H1 (cell line): ENCODE measurements around the gene USP7. TPM values are rescaled to one million over a fixed set of nuclear protein-coding genes. Genes with fewer than 3 reads are reported as not detected.

Experiments used
- CTCF ChIA-PET: fragments of 300-600 bp; sonication (Branson Sonifier 250); formaldehyde crosslinking; loops from one replicate; lab custom pipeline; 2021; ENCODE audit not compliant: partially characterized antibody; lab: Charles Lee
- POLR2A ChIA-PET: fragments of 300-600 bp; sonication (Branson Sonifier 250); formaldehyde crosslinking; loops from one replicate; lab custom pipeline; 2021; ENCODE audit warnings: inconsistent platforms; ENCODE audit not compliant: partially characterized antibody; lab: Charles Lee
- DNase-seq, 2 experiments: peaks; one replicate each; pipeline versions ENCODE4 v3.0.0 to v3.0.0-alpha.2; 2010 to 2022; ENCODE audit warnings: low spot score in 2 of 2, low read depth in 1 of 2, mixed read lengths in 1 of 2
- FAIRE-seq: peaks from 2 replicates; lab custom pipeline; 2011; peaks lifted over from hg19 to GRCh38; lab: Jason Lieb, UNC
- H2AFZ ChIP-seq: 2 replicates; pipeline ENCODE4 v1.8.1; 2012; ENCODE audit warnings: low read length, inconsistent platforms
- H2AK5ac ChIP-seq: 2 replicates; pipeline ENCODE4 v1.6.1; 2013; ENCODE audit warnings: low read depth, low read length
- H2BK120ac ChIP-seq: replicated peaks from 2 replicates; pipeline ENCODE3; 2013; ENCODE audit warnings: low read depth, low read length, inconsistent platforms
- H2BK12ac ChIP-seq: 2 replicates; pipeline ENCODE4 v1.6.1; 2013; ENCODE audit warnings: low read depth, low read length
- H2BK15ac ChIP-seq: 2 replicates; pipeline ENCODE4 v1.6.1; 2013; ENCODE audit warnings: low read length
- H2BK20ac ChIP-seq: 2 replicates; pipeline ENCODE4 v1.6.1; 2013; ENCODE audit warnings: low read length
- H2BK5ac ChIP-seq: 2 replicates; pipeline ENCODE4 v1.6.1; 2013; ENCODE audit warnings: low read depth, low read length
- H3K14ac ChIP-seq: 2 replicates; pipeline ENCODE4 v1.6.1; 2013; ENCODE audit warnings: inconsistent platforms; ENCODE audit not compliant: insufficient read length
- H3K18ac ChIP-seq: 2 replicates; pipeline ENCODE4 v1.6.1; 2013; ENCODE audit warnings: low read length; ENCODE audit errors: extremely low read depth
- H3K23ac ChIP-seq: 2 replicates; pipeline ENCODE4 v1.6.1; 2013; ENCODE audit warnings: inconsistent platforms; ENCODE audit not compliant: insufficient read length
- H3K23me2 ChIP-seq: 2 replicates; pipeline ENCODE4 v1.6.1; 2013; ENCODE audit warnings: low read depth, low read length
- H3K27ac ChIP-seq: 2 replicates; pipeline ENCODE4 v1.6.1; 2011; ENCODE audit warnings: low read depth, low read length, inconsistent platforms
- H3K27me3 ChIP-seq, 4 experiments: replicated peaks in 1 of 4; 1 replicate in 1 of 4; 2 replicates in 3 of 4; pipeline versions ENCODE4 v1.6.1 to v1.8.1; 2011 to 2013; ENCODE audit warnings: low read length in 3 of 4, mild to moderate bottlenecking in 3 of 4, inconsistent platforms in 2 of 4, mixed read lengths in 2 of 4, moderate library complexity in 1 of 4; ENCODE audit not compliant: control insufficient read depth in 3 of 4, insufficient read depth in 3 of 4; ENCODE audit errors: extremely low read depth in 1 of 4
- H3K36me3 ChIP-seq, 4 experiments: 2 replicates each; pipeline versions ENCODE4 v1.6.1 to v1.8.1; 2011 to 2013; ENCODE audit warnings: mild to moderate bottlenecking in 4 of 4, low read length in 3 of 4, moderate library complexity in 2 of 4, control low read depth in 1 of 4, inconsistent platforms in 1 of 4; ENCODE audit not compliant: insufficient read depth in 4 of 4, control insufficient read depth in 2 of 4
- H3K4ac ChIP-seq: replicated peaks from 2 replicates; pipeline ENCODE3; 2013; ENCODE audit warnings: low read length, low read depth, mixed read lengths, inconsistent platforms; ENCODE audit not compliant: insufficient read length
- H3K4me1 ChIP-seq, 4 experiments: replicated peaks in 1 of 4; 1 replicate in 1 of 4; 2 replicates in 3 of 4; pipeline versions ENCODE4 v1.6.1 to v1.8.1; 2011 to 2013; ENCODE audit warnings: low read length in 3 of 4, inconsistent platforms in 2 of 4, mixed read lengths in 1 of 4; ENCODE audit not compliant: insufficient read depth in 4 of 4, control insufficient read depth in 3 of 4
- H3K4me2 ChIP-seq, 2 experiments: 2 replicates each; pipeline versions ENCODE4 v1.6.1 to v1.8.1; 2011 to 2013; ENCODE audit warnings: low read depth in 2 of 2, low read length in 2 of 2, control low read depth in 1 of 2, inconsistent platforms in 1 of 2, mild to moderate bottlenecking in 1 of 2; ENCODE audit not compliant: insufficient read depth in 1 of 2
- H3K4me3 ChIP-seq, 4 experiments: fragments of 200-600, 300-600 bp in 1 of 4; sonication (generic), shearing (Covaris generic), sonication (Bioruptor Twin) in 1 of 4; 2 replicates each; pipeline versions ENCODE4 v1.5.1 to v1.8.1; 2011 to 2016; ENCODE audit warnings: low read length in 4 of 4, low read depth in 3 of 4, control low read depth in 2 of 4, inconsistent platforms in 2 of 4, mild to moderate bottlenecking in 2 of 4, mixed read lengths in 1 of 4, moderate library complexity in 1 of 4; ENCODE audit not compliant: insufficient read depth in 2 of 4; ENCODE audit errors: extremely low read depth in 1 of 4
- H3K56ac ChIP-seq: replicated peaks from 2 replicates; pipeline ENCODE3; 2013; ENCODE audit warnings: low read depth, mild to moderate bottlenecking, mixed read lengths, low read length, inconsistent platforms; ENCODE audit not compliant: insufficient read length
- H3K79me1 ChIP-seq: 2 replicates; pipeline ENCODE4 v1.6.1; 2013; ENCODE audit warnings: low read depth, low read length, control low read depth
- H3K79me2 ChIP-seq, 2 experiments: 2 replicates each; pipeline versions ENCODE4 v1.6.1 to v1.8.1; 2012 to 2013; ENCODE audit warnings: low read length in 2 of 2, mild to moderate bottlenecking in 2 of 2, inconsistent platforms in 1 of 2; ENCODE audit not compliant: insufficient read depth in 2 of 2, control insufficient read depth in 1 of 2
- H3K9ac ChIP-seq, 4 experiments: replicated peaks in 1 of 4; 1 replicate in 1 of 4; 2 replicates in 3 of 4; pipeline versions ENCODE4 v1.6.1 to v1.8.1; 2011 to 2013; ENCODE audit warnings: low read depth in 3 of 4, low read length in 3 of 4, control low read depth in 2 of 4, mild to moderate bottlenecking in 2 of 4, moderate library complexity in 2 of 4, inconsistent platforms in 1 of 4; ENCODE audit errors: extremely low read depth in 1 of 4
- H3K9me3 ChIP-seq, 2 experiments: 2 replicates each; pipeline versions ENCODE4 v1.6.1 to v1.8.1; 2012 to 2013; ENCODE audit warnings: mild to moderate bottlenecking in 2 of 2, moderate library complexity in 2 of 2, control low read depth in 1 of 2, inconsistent platforms in 1 of 2, low read depth in 1 of 2, low read length in 1 of 2, mixed read lengths in 1 of 2; ENCODE audit not compliant: insufficient read depth in 2 of 2
- H4K20me1 ChIP-seq, 2 experiments: replicated peaks in 1 of 2; 2 replicates each; pipeline versions ENCODE3 to v1.8.1; 2011 to 2013; ENCODE audit warnings: inconsistent platforms in 2 of 2, low read length in 2 of 2, mild to moderate bottlenecking in 1 of 2; ENCODE audit not compliant: insufficient read depth in 2 of 2, control insufficient read depth in 1 of 2
- H4K5ac ChIP-seq: 2 replicates; pipeline ENCODE4 v1.6.1; 2013; ENCODE audit warnings: low read length, low read depth, mixed read lengths, inconsistent platforms; ENCODE audit not compliant: insufficient read length
- H4K8ac ChIP-seq: 2 replicates; pipeline ENCODE4 v1.8.0; 2013; ENCODE audit warnings: mild to moderate bottlenecking, moderate library complexity, low read length, inconsistent platforms; ENCODE audit not compliant: insufficient read depth; ENCODE audit errors: extremely low read depth
- H4K91ac ChIP-seq: replicated peaks from 2 replicates; pipeline ENCODE3; 2013; ENCODE audit warnings: low read length, mixed read lengths, inconsistent platforms; ENCODE audit not compliant: insufficient read length
- CHD1 ChIP-seq: IDR thresholded peaks from 2 replicates; pipeline ENCODE4 v1.6.1; 2012; ENCODE audit warnings: low read depth, low read length, improper control_type of control experiment
- CTCF ChIP-seq, 3 experiments: IDR thresholded peaks; 1 replicate in 2 of 3; 2 replicates in 1 of 3; pipeline versions ENCODE4 v1.5.1 to v1.6.1; 2011; ENCODE audit warnings: low read length in 3 of 3, mild to moderate bottlenecking in 3 of 3, inconsistent platforms in 2 of 3, low read depth in 1 of 3, moderate library complexity in 1 of 3; ENCODE audit not compliant: insufficient read depth in 1 of 3; ENCODE audit errors: control extremely low read depth in 1 of 3
- EGR1 ChIP-seq: IDR thresholded peaks from 2 replicates; pipeline ENCODE4 v1.6.1; 2011; ENCODE audit warnings: low read depth, low read length, borderline replicate concordance
- SP4 ChIP-seq: IDR thresholded peaks from 2 replicates; pipeline ENCODE4 v1.6.1; 2012; ENCODE audit warnings: low read length, inconsistent platforms
- SRF ChIP-seq: IDR thresholded peaks from 2 replicates; pipeline ENCODE4 v1.6.1; 2011; ENCODE audit warnings: mild to moderate bottlenecking, low read depth, low read length, moderate library complexity
- WGBS, 2 experiments: shearing (Covaris generic) in 1 of 2; methylation state at CpG; one replicate each; pipeline versions ENCODE4 v1.1.6 to v1.1.7; 2013 to 2015; ENCODE audit warnings: low lambda C conversion rate in 2 of 2, mixed read lengths in 2 of 2, inconsistent platforms in 1 of 2, low coverage in 1 of 2, missing lambda C conversion rate in 1 of 2; ENCODE audit not compliant: insufficient replicate concordance in 2 of 2, insufficient coverage in 1 of 2, insufficient read length in 1 of 2; ENCODE audit errors: extremely low coverage in 1 of 2, missing lambda C conversion rate in 1 of 2; 5-methylcytosine and 5-hydroxymethylcytosine counted together
- polyA plus RNA-seq, 7 experiments: library from polyadenylated mRNA; depleted of rRNA in 3 of 7; stranded (reverse) in 5 of 7; unstranded in 2 of 7; fragments of >200 nt in 5 of 7; fragments of 200-250 nt in 2 of 7; gene quantifications; 1 replicate in 5 of 7; 2 replicates in 1 of 7; 4 replicates in 1 of 7; pipeline versions ENCODE4 v1.2.1 to v1.2.3, GENCODE V29; 2011 to 2013; ENCODE audit warnings: missing spikeins in 2 of 7, mixed read lengths in 2 of 7
- total RNA-seq: library from RNA; stranded (reverse); fragmentation: NEBNext Ultra II Directional; extraction: Animal tissue kit (Norgen Biotek cat#: 25700); gene quantifications from 2 replicates; pipeline ENCODE4 v1.2.1, GENCODE V29; 2021

The USP7 gene
- total and polyA plus RNA-seq, 2 of the 8 experiments (the other 6 are each of a cell fraction or from before 2014, with no cell fraction given): 21.3 to 211 TPM

GRCh38 chr16:8855972-8856371, 107.7 kb downstream of the USP7 start:
- CTCF ChIA-PET: interaction anchor here (0.9 to 8.8 kb wide), 6 partner anchors 12 to 191 kb away, joined by 3 to 90 read pairs (median 4); partner anchors contain the start of gene CARHSP1
- 80% methylated on average over 5 of the region's 5 CpGs; no CpG with 5 or more reads in 1 of the 2 experiments for WGBS, 2 experiments

More at GRCh38 chr16:8855972-8856371, 107.7 kb downstream of the USP7 start:
- no peak for TF ChIP-seq CTCF (IDR thresholded peaks at IDR 0.05; ENCODE audit: control extremely low read depth in 1 of 3, insufficient read depth in 1 of 3, low read depth in 1 of 3, low read length in 3 of 3)
- no peak for TF ChIP-seq CHD1
- TF ChIP-seq EGR1: no peak
- no peak for TF ChIP-seq SRF
- TF ChIP-seq SP4: no peak
- TF ChIP-seq, all 59 proteins: peak for 0
- POLR2A ChIA-PET: interaction anchor here (1.2 to 24.4 kb wide), 2 partner anchors 18 to 108 kb away, joined by 3 to 456 read pairs; partner anchors contain the start of genes CARHSP1, LITAFD and USP7
- Histone ChIP-seq H3K4me3 (no peak overlapping the region), H2BK12ac (no peak overlapping the region), H3K14ac (no peak overlapping the region), H3K56ac (no peak overlapping the region), H3K9ac (no peak overlapping the region), H3K18ac (no peak overlapping the region), H3K23ac (no peak overlapping the region), H3K79me1 (peaks cover 24% of the 10 kb centered on the region), H3K79me2 (peaks cover 6 to 33% of the 10 kb centered on the region in 2 experiments; a peak in 3 of 4 replicates), H3K4ac (no peak overlapping the region), H3K27me3 (no peaks in the 10 kb centered on the region), H3K23me2 (no peaks in the 10 kb centered on the region), H4K8ac (no peak overlapping the region), H2BK20ac (no peak overlapping the region), H4K5ac (no peak overlapping the region), H4K91ac (no peak overlapping the region), H3K27ac (no peak overlapping the region), H3K4me1 (peaks cover 0 to 10% (median 4%) of the 10 kb centered on the region in 4 experiments; a peak in 5 of 7 replicates), H2BK120ac (no peak overlapping the region), H3K4me2 (no peak overlapping the region), H4K20me1 (peaks cover 19 to 25% of the 10 kb centered on the region in 2 experiments), H2AFZ (no peak overlapping the region), H2BK15ac (no peak overlapping the region), H3K36me3 (peaks cover 29 to 87% (median 46%) of the 10 kb centered on the region in 4 experiments), H2AK5ac (no peak overlapping the region), H2BK5ac (no peak overlapping the region), H3K9me3 (no peaks in the 10 kb centered on the region)
- no peak for FAIRE-seq
- no peak for DNase-seq
